ENCODE data around the gene TMEM184B.
"Not testable (repeated sequence)": the region's sequence is repeated elsewhere in the genome, so short reads cannot be mapped to it uniquely, and the experiment has no call there.

TMEM184B gene

DNA sequence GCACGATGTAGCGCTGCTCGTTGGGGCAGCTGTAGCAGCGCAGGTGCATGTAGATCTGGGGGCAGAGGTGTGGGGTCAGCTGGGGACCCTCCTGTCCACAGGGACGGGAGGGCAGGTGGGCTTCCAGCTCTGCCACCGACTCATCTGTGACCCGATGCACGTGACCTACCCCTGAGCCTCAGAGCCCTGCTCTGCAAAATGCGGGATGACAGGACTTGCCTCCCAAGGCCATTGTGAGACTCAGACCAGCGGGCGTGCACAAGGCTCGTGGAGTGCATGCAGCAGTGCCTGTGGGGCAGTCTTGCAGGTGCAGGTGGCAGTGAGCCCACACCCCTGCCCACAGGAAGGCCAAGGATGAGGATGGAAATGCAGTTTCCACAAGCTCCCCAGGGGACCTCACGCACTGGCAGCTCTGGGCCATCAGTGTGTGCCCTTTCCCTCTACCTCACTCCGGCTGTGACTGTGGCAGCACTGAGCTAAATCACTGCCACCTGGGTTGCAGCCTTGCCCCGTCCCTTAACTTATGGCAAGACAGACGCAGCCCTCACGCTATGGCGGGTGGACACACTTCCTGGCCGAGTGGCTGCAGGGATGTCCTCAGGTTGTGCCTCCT, 26.7 kb downstream of the TMEM184B start:
- DNase-seq: no peak

- DNase-seq: no peak
Observed at GRCh38 chr22:38244106-38244505, 28.7 kb downstream of the TMEM184B start.

DNA sequence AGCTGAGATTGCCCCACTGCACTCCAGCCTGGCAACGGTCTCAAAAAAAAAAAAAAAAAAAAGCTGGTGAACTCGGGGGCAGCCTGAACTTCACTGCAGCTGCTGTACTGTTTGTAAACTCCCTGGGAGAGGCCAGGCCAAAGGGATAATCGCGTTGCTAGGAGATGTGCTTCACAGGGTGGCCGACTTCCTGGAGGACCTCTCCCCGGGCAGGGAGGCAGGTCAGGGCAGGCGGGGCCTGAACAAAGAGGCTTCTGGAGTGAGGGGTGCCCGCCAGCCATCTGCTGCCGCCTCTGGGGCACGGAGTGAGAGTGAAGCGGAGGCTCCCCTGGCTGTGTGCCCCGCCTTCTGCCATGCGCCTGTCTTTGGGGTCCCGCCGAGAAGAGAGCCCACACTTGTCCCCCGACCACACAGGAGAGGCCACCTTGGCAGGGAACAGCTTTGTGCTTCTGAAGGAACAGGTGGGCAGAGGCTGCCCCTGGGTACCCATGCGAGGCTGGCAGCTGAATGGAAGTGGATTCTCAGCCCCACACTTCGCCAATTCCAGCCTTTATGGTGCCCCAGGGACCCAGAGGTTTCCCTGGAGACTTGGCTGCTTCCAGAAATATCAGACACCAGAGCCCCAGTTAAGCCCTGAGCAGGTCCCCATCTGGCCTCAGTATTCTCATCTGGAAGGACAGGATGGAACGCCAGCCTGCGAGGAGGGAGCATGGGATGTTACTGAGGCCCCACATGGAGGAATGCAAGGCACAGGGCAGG, 29.6 kb downstream of the TMEM184B start:
- DNase-seq: peak; percentile 90

GRCh38 chr22:38240734-38241252, 32.0 kb downstream of the TMEM184B start:
- DNase-seq: no peak

- DNase-seq: peak; percentile 22
Observed at GRCh38 chr22:38239101-38239761, 33.6 kb downstream of the TMEM184B start.

DNA sequence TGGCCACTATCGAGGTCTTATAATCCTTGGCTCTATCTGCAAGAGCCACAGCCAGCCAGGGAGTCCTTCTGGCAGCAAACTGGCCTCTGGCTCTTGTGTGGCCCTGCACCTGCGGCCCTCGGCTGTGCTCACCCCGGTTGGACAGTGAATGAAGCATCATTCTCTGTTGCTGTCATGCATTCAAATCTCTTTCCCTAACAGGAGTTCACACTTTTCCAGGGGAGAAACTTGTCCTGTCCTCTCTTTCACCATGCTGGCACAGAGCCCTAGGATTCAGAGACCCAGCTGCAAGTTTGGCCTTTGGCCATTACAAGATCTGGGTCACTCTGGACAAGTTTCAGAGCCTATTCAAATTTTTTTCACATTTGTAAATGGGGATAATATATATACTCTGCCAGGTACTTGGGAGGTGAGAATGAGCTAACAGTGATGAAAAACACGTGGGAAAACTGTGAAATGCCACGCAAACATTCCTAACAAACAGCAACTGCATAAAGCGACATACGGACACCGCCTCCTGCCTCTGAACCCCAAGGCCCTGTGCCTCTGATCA, 34.2 kb downstream of the TMEM184B start:
- DNase-seq: no peak

- no peak for DNase-seq
Observed at GRCh38 chr22:38236786-38237185, 36.0 kb downstream of the TMEM184B start.

DNA sequence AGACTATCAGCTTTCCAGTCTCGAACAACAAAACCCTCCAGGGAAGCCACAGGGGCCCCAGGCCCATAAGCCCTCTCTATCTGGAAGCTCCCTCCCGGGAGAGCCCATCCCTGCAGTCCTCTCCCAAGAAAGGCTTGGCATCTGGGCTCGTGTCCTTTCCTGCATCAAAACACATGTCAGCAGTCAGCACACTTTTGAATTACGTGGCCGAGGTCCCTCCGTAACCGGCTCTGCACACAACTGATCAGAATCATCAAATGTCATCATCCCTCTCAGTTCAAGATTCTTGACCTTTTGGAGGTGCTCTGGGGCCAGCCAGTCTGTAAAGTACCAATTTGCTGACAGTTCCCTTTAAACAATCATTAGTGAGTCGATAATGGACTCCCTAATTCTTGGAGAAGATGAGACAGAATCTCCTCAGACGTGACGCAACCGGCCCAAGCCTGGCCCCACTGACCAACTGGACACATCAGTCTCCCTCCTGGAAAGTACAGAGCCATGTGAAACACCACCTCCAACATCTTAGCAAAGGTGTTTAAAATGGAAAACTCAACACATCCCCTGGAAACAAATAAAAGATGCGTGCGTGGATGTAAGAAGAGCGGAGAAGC, 37.5 kb downstream of the TMEM184B start:
- DNase-seq: no peak

DNA sequence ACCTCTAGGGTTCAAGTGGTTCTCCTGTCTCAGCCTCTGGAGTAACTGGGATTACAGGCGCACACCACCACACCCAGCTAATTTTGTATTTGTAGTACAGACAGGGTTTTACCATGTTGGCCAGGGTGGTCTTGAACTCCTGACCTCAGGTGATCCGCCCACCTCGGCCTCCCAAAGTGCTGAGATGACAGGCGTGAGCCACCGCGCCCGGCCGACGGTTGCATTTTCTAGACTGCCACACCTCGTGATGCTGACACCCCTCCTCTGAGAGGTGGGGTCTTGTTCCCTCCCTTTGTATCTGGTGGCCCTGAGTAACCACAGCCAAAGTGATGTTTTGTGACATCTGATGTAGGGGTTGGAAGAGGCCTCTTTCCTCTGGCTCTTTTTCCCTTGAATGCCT, 39.0 kb downstream of the TMEM184B start:
- not testable (repeated sequence) for DNase-seq

GRCh38 chr22:38233427-38233826, 39.4 kb downstream of the TMEM184B start:
- DNase-seq: no peak

GRCh38 chr22:38232196-38232595, 40.6 kb downstream of the TMEM184B start:
- no peak for DNase-seq

DNA sequence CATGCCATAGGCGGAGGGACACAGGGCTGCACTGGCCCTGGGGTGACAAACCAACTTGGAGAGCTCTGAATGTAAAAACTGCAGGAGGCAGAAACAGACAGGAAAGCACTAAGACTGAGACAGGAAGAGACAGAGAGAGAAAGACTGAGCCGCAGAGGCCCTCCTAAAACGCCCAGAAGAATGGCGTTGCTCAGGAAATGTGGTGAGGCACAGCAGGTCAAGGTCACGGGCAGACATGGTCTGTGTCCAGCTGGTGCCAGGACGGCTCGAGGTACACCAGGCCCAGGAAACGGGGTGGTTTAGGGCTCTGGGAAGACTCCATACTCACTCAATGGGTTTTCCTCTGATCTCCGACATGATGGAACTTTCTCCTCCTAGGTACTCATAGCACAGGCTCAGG, 41.9 kb downstream of the TMEM184B start:
- DNase-seq: no peak

GRCh38 chr22:38230108-38230825, 42.5 kb downstream of the TMEM184B start:
- DNase-seq: peak; percentile 73

GRCh38 chr22:38228873-38229740, 43.7 kb downstream of the TMEM184B start:
- peak; percentile 13 for DNase-seq

DNA sequence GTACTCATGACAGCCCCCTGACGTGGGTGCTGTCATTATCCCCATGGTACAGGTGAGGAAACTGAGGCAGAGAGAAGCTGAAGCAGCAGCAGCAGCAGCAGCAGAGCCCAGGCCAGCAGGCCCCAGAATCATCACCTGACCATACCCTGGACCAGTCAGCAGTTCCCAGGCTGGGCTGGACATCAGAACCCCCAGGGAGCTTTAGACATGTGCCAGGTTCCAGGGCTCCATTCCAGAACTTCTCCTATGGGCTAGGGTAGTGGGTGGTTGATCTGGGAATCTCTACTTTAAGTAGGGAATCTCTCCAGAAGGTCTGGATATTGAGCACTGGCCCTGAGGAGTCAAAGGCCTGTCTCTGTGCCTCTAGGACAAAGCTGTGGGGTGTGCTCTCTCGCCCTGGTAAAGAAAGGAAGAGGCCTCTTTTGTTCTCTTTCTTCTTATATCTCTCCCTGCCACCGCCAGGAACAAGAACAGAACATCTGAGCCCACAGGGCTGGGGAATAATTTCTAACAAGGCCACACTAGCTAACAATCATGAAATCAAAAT, 44.4 kb downstream of the TMEM184B start:
- no peak for DNase-seq

DNA sequence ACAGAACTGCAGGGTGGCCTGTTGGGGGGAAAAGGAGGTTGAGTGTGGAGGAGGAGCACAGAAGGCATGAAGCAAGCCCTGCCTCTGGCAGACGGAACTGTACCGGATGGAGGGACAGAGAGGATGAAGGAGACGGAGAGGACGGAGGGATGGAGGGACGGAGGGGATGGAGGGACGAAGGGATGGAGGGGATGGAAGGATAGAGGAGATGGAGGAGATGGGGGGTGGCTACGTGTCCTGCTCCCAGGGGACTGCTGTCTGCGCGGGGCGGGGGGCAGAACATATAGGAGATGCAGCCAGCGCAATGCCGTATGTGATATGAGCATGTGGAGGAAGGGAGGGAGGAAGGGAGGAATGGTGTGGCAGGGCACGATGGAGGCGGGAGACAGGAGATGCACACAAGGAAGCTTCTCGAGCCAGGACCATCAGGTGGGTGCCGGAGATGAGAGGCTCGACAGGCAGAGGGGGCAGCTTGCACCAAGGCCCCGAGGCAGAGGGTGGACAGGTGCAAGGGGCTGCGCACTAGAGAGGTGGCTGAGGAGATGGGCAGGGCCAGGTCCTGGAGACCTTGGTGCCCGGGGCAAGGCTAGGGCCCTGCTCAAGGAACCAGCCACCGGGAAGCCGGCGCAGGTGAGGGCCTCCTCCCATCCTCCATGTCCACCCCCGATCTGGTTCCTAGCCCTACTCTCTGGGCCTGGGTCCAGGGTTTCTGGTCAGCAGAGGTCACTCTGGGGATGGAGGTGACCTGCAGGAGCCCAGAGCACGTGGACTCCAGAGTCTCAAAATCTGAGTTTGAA, 45.8 kb downstream of the TMEM184B start:
- no peak for DNase-seq

DNA sequence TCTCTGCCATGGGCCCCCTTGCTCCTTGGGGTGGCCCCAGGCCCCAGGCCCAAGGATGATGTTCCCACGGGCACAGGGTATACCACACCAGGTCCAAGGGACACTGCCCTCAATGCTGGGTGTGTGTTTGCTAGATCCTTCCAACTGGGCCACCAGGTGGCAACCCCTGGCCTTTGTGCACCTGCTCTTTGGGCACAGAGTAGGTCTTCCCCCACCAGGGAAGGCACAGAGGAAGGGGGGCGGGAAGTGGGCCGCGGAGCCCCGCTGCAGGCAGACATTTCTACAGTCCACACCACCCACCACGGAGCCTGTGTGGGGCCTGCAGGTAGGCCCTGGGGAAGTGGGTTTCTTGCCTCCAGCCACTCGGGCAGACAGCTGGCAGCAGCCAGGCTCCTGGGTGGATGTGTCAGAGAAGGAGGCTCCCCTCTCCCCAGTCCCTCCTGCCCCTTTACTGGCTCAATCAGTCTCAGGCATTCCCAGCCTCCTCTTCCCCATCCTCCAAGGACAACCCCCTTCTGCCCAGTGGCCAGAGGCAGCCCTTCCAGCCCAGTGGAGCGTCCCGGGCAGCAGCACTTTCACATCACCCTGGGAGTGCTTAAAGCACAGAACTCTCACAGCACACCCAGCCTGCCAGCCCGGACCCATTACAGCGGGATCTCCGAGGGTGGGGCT, 49.4 kb downstream of the TMEM184B start:
- DNase-seq: no peak

DNA sequence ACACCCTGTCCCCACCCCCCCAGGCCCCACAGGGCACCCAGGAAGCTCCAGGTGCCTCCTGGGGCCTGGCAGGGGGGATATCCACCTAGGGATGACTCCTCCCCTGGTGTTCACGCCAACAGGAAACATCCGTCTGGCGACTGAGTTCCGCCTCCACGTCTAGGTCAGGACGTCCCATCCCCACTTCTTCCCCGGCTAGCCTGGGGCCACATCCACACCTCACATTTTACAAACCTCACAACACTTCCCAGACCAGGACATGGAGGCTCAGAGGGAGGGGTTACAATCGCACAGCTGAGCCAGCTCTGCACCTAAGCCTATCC, 50.1 kb downstream of the TMEM184B start:
- no peak for DNase-seq

DNA sequence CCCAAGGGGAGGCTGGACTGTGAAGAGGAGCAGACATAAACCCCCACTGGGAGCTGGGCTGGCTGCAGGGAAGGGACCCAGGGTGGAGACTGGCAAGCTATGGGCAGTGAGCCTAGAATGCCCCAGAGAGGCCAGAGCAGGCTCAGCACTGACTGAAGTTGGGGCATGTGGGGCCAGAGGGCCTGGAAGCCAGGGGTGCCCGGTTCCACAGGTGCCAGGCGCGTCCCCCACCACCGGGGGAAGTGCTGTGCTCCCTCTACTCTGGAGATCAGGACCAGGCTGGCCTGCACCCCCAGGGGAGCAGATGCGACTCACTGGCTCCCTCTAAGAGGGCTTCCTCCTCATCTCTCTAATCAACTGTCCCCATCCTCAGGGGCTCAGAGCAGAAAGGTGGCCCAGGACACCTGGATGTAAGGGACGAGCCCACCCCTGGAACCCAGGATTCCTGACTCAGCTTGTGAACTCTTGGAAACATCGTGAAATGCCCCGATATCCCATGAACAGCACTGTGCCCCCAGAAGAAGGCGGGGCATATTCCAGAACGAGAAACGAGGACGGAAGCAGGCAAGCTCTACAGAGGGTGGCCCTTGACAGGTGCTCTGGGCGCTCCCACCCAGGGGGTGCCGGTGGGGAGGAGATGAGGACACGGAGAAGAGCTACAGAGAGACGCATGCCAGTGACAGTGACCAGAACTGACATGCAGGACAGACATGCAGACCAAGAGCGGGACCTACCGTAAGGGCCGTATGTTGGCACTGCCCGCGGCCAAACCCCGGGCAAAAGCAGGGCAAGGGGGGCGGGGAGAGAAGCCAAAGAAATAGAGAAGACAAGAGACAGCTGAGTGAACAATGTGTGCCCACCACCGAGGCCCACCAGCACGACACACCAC, 50.7 kb downstream of the TMEM184B start:
- no peak for DNase-seq

Measured in NCI-H1694 (cell line).